CD4-positive, alpha-beta T cell treated with Interleukin-6 at 100 ng/mL for 8 hours (primary cell): Measurements from ENCODE around the gene KPNA1.
A peak's percentile ranks its signal among the peaks of the same experiment; 100 is the strongest.

Experiments used
- DNase-seq: peaks from one replicate; pipeline ENCODE4 v3.0.0-alpha.2; 2020; ENCODE audit warnings: mixed read lengths, low spot score

KPNA1 gene

DNA sequence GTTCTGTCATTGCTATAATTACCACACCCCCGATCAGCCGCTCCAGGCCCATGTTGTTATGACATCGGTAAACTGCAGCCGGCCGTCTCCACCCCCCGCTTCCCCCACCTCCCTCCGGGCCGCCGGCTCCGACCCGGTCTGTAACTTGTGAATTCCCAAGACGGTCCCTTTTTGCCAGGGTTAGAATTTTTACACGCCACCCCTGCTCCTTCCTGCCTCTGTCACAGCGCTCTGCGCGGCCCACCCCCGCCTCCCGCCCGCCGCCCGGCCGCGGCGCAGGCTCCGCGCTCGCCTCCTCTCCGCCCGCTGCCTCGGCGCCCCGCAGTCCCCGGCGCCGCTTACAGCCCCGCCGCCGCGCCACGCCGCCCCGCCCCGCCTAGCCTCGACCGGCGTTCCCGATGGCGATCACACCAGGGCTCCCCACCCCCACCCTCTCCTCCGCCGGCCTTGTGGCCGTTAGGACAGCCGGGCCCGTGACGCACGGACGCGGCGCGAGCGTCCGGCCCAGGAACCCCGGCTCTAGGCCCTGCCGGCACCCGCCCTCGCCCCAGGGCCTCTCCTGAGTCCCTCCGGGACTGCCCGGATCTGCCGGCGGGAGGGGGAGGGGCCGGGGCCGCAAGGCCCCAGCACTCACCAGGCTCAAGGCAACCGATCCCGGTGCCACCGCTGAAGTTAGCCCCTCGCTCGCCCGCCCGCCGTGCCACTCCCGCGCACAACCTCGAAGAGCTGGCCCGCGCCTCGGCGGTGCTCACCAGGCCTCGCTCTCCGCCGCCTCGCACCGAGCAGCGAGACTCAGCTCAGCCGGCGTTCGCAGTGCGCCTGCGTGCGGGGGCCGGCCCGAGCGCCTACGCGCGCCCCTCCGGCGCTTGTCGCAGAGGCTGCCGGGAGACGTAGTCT, at the start of gene KPNA1:
KPNA1 (minus strand) TSS at position 817 of the 897 bp plus-strand sequence. CDS start 18,374 bp downstream, outside the sequence.
- DNase-seq = peak; percentile 86

DNA sequence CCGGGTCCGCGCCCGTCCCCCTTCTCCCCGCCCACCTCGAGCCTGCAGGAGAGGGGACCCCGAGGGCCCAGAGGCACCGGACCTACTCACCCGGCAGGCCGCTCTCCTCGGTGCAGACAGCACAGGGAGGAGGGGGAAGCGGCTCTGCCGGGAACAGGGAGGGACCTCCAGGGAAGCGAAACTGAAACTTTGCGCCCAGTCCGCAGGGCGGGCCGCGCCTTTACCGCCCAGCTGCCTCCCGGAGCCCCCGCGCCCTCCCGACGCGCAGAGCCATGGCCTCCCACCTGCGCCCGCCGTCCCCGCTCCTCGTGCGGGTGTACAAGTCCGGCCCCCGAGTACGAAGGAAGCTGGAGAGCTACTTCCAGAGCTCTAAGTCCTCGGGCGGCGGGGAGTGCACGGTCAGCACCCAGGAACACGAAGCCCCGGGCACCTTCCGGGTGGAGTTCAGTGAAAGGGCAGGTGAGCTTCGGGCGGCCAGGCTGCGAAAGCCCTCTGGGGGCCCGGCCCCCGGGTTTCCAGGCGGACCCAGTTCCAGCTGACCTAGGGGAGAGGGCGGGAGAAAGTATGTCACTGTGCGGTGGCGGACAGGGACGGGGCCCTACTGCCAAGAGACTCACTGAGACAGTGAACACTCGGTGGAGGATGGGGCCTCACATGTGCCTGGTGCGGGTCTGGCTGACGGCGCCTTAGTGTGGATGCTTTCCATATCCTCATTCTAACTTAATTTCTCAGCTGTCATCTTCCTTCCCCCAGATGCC, 49.6 kb upstream of the KPNA1 start, which contains the start of the genes DTX3L and PARP9:
DTX3L (plus strand) TSS at position 184 of the 758 bp plus-strand sequence; CDS start at position 273, 89 bp downstream.
PARP9 (minus strand) TSS at position 146 of the 758 bp plus-strand sequence. CDS start 4,680 bp downstream, outside the sequence.
- DNase-seq = peak; percentile 79

DNA sequence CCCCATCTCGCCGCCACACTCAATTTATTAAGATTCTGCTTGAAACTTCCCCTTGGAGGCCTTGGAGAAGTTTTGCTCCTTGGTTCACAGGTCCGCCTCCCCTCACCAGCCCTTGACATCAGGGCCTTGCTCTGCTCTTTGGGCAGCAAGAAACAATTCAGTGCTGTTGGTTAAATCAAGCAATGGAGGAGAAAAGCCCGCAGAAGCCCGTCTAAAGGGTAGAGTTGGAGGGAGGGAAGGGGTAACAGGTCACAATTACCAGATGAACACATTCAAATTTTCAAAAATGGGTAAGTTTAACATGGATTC, 48.9 kb upstream of the KPNA1 start:
- DNase-seq = peak; percentile 11

DNA sequence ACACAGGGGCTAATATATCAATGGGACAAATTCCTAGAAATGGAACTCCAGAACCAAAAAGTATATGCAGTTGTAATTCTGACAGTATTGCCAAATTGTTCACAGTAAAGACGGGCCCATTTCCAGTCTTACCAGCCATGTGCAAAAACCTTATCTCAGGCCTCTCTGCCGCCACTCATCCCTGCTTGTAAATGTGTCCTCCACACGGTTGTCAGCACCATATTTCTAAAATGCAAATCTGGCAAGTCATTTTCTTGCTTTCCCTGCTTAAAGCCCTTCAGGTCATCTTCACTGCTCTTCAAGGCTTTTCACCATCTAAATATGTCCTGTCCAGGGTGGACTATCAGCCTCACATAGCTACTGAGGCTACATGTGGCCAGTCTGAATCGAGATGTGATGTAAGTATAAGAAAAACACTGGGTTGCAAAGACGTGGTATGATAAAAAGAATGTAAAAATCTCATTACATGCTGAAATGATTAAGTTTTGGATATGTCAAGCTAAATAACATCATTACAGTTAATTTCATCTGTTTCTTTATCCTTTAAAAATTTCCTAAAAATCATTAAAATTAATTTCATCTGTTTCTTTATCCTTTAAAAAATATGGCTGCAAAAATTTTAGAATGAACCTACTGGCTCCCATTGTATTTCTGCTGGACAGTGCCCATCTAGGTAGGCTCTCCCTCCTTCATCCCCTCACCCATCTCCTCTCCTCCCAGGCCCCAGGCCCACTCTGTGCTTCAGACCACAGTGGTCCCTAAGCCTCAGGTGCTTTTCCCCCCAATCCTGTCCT, 48.4 kb upstream of the KPNA1 start:
- no peak for DNase-seq

DNA sequence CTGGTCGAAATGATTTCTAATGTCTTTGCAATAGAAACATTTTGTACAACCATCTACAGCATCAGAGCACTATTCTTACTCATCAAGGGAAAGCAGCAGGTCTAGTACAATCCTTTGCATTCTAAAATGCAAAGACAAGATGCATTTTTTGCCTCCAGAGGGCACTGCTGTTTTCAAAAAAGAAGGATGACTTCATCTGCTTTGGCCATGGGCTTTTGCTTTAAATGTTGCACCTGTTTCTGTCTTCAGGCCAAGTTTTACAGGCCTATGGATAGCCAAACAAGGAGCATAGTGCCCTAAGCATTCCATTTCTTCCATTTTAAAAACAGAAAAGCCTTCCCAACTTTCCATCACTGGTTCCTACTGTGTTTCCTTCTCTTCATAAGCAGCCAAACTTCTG, 45.9 kb upstream of the KPNA1 start:
- DNase-seq = peak; percentile 66

DNA sequence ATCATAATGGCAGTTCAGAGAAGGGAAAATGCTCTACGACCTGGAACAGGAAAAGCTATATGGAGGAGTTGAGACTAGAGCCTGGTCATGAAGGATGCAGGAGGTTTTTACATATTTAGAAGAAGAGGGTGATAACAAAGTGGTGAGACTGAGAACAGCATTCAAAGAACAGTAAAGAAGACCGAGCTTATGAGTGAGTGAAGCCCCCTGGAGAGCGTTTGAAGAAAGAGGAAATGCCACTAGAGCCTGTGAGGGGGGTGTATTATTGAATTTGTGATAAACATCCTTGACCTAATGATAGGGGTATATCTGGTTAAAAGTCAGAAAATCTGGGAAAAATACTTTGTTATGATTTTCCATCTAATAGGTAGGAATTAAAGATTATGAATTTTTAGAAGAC, 45.2 kb upstream of the KPNA1 start:
- no peak for DNase-seq

DNA sequence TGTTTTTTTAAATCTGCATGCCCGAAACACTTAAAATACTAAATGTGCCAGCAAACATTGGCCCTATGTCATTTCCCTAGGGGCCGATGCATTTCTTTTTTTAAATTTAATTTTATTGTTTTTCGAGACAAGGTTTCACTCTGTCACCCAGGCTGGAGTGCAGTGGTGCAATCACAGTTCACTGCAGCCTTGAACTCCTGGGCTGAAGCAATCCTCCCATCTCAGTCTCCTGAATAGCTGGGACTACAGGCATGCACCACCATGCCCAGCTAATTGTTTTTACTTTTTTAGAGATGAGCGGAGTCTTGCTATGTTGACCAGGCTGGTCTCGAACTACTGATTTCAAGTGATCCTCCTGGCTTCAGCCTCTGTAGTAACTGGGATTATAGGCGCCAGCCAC, 43.9 kb upstream of the KPNA1 start:
- DNase-seq = no peak

DNA sequence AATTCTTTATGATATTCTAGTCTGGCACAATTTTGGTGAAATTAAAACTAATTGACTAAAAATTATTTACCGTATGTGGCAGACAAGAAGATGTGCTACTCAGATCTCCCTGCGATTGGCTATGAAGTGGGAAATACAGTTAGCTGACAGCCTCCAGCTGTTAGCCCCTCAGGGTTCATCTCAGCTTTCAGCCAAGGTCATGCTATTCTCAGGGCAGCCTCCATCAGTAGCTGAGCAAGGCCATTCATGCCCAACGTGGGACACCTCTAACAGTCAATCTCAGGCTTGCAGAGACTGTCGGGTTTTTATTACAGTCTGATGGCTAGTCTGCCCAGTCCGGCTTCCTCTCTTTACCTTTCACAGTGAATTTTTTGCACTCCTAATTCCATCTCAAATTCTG, 42.6 kb upstream of the KPNA1 start:
- DNase-seq = no peak

DNA sequence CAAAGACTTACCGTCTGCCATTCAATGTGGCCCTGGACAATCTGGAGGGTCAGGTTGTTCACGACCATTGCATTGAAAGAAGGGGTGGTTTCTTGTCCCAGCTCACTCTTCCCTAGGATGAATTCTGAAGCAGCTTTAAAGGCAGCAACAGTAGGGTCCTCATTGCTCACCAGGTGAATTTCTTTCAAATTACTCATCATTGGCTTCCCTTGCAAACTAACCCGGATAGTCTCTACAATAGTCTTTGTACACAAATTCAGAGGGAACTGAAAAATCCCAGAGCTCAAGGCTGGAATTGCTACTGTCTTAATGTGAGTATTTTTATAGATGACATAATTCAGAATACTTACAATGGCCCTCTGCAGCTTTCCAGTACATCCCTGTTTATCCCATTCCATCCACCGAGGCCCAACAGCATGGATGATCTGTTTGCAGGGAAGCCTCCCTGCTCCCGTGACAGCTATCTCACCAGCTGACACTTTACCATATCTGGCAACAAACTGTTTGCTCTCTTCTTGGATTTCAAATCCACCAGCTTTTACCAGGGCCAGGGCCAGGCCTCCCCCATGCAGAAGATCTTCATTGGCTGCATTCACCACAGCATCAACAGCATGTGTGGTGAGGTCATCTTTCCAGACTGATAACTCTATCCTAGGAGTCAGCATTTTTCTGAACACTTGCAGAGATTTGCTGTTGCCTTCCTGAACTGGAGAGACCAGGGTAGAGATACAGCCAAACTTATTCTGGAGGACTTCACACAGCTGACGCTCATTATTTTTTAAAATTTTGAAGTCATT, 40.7 kb upstream of the KPNA1 start:
- no peak for DNase-seq

DNA sequence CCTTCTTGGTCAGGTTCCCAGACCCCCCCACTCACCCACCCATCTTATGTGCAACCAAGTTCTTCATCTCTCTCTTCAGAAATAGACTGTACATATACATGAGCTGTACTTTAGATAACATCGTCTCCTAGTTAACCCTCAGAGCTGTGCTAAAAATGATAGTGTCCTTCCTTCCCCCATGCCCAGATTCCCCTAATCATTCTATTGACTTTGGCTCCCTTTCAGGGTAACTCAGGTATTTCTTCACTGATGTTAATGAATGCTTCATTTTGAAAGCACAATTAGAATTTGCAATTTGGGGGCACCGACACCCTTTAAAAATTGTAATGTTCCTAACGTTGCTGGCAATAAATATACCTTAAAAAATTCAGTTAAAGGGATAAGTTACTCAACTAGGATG, 38.4 kb upstream of the KPNA1 start:
- DNase-seq = no peak

DNA sequence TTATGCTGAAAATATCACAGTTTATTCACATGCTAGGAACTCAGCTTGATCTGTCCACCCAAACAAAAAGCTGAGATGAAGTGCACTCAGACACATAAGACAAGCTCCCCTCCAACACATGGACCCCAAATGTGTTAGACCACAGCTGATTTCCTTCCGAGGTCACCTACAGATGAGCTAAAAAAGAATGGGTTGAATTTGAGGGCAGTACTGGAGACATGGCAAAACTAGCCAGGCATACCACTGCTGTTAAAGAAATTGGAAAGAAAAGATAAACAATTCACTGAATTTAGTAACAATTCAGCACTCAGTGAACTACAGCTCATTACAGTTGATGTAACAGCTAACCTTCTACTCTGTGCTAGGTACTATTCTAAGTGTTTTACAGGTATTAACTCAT, 33.9 kb upstream of the KPNA1 start:
- DNase-seq = no peak

DNA sequence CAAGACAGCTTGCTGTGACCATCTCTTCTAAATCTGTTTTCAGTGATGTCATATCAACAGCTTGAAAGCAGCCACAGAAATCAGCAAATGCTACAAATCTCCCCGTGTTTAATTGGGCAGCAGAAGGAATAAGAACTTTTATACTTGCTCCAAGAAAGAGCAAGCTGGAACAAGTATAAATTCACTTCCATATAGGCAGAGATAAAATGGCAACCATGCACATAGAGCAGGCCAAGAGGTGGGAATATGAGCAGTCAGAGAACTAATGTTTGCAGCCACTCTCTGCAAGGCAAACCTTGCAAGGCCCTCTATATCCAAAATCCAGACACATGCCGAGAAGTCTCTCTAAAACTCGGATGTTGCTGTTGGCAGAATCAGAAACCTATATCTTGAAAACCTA, 33.3 kb upstream of the KPNA1 start:
- no peak for DNase-seq

DNA sequence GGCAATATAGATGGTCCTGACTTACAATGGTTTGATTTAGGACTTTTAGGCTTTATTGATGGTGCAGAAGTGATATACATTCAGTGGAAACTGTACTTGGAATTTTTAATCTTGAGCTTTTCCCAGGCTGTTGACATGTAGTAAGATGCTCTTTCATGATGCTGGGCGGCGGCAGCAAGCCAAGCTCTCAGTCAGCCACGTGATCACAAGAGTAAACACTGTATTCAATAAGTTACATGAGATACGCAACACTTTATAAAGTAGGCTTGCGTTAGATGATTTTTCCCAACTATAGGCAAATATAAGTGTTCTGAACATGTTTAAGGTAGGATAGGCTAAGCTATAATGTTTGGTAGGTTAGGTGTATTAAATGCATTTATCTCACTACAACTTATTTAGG, 31.4 kb upstream of the KPNA1 start:
- DNase-seq = no peak

DNA sequence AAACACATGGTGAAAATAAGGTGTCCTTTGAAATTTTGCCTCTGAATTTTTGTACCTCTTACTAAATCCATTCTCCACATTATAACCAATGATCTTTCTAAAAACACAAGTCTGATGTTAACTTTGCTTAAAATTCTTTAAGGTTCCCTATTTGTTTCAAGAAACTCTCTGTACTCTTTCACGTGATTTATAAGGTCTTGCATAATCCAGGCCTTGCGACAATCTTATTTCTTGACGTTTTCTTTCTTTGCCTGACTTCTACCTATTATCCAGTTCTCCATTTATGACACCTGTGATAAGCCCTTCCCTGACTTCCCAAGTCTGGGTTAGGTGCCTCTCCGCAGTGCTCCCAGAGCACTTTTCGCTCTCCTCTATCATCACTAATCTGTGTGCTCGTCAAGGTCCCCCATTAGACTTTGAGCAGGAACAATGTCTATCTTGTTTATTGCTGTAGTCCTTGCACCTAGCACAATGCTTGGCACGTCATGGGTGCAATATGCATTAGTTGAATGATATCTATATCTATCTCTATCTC, 24.3 kb upstream of the KPNA1 start:
- DNase-seq = no peak

DNA sequence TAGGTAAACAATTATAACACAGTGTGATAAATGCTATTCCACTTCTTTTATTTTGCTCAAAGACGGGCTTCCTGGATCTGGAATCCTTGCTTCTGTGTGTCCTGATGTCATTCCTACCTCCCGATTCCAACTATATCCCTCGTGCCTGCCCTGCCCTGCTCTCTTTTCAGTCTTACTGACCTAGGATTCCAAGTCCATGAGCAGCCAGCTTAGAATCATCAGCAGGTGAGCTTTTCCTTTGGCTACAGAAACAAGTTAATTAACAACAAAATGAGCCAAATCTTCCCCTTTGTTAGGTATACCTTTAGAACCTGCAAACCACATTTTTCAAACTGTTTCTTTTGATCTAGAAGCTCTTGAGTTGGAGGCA, 21.9 kb upstream of the KPNA1 start:
- DNase-seq = no peak

DNA sequence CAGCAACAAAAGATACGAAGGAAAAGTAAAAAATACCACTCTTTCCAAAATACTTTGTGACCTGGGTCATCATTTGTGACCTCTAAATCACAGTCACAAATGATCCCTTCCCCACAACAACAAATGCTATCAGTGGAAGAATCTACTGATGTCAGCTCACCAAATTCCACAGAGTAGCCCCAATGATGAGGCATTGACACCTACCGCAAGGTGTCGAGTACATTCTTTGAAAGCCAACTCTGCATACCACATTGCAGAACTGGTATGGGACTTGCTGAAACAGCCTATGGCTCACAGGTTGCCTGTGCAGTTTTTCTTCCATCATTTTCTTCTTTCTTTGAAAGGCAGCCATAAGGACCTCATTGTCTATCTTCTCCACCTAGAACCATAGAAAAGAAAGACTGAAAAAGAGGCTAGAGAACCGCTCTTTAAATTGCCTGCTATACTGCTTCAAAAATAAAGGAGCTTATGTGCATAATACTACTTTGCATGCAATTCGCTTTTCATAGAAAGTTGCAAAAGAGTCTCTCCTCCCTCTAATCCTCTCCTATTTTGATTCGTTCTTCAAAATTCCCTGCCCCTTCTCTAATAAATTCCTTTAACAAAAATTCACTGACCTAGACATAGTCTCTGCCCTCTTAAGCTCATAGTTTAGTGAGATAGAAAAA, 21.4 kb upstream of the KPNA1 start:
- DNase-seq = no peak

DNA sequence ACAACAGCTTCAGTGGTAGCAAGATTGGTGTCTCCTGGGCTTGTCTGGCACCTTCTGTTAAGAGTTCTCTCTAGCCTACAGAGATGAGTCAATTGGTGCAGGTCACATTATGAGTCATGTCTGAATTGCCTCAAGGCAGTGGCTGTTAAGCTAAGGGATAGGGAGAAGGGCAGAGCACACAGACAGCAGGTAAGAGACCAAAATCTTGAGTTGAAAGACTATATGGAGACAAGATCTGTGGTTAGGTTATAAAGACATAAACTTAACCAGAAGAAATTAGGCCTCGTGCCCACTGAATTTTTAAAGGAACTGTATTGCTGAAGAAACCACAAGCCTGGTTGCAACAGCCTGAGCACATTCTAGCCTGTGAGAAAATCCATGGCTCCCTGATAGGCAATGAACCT, 19.2 kb upstream of the KPNA1 start:
- no peak for DNase-seq

DNA sequence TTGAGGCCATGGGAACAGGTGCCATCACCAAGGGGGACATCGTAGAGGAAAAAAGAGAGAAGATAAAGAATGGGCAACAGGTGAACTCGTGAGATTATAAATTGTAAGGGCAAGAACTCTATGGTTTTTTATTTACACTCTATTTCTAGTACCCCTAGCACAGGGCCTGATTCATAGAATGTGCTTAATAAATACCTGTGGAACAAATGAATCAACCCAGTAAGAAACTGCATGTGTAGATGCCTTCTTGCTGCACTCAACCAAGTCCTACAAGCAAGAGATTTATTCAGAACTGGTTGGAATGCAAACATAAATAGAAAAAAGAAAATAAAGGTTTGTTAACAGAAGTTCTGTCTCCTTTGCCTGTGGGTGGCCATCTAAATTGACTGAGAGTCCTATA, 18.7 kb upstream of the KPNA1 start:
- DNase-seq = no peak

DNA sequence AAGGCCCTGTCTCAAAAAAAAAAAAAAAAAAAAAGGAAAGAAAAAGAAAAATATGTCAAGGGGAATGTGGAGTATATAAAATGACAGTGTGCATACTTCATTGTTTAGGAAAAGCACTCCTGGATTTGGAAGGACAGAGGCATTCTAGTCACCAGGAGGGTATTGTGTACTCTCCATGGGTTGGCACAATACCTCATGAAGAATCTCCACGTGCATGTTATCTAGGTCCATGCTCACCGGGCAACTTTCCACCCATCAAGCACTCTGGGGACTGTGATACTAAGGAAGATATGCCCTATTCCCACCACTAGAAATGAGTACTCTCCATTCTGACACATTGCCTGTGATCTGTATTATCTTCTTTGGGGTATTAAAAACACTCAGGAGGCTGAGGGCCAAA, 15.4 kb upstream of the KPNA1 start:
- DNase-seq = no peak

DNA sequence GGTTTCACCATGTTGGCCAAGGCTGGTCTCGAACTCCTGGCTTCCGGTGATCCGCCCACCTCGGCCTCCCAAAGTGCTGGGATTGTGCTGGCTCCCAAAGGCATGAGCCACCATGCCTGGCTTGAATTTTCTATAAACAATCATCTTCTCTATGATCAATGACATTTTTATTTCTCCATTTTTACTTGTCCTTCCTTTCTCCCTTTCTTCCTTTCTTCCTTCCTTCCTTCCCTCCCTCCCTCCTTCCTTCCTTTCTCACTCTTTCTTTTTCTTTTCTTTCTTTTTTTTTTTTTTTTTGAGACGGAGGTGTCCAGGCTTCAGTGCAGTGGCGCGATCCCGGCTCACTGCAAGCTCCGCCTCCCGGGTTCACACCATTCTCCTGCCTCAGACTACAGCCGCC, 8.6 kb upstream of the KPNA1 start:
- DNase-seq = no peak

DNA sequence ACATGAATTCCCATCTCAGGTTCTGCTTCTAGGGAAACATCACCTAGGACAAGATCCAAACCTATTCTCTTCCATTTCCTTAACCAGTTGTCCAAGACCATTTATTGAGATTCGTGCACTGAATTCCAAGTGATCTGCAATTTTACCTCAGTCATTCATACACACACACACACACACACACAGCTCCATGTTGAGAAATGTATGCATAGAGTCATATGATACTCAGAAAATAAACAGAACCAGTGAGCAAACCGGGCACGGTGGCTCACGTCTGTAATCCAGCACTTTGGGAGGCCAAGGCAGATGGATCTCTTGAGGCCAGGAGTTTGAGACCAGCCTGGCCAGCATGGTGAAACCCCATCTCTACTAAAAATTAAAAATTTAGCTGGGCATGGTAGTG, 6.1 kb upstream of the KPNA1 start:
- DNase-seq = no peak
